ENCODE measurements around the gene GNB2. TPM values are rescaled to one million over a fixed set of nuclear protein-coding genes. Genes with fewer than 3 reads are reported as not detected.

Gene GNB2
- total and polyA plus RNA-seq, 2 of the 13 experiments (the other 11 are each of a cell fraction or from before 2014, with no cell fraction given), result 48.3 to 67.1 TPM

DNA sequence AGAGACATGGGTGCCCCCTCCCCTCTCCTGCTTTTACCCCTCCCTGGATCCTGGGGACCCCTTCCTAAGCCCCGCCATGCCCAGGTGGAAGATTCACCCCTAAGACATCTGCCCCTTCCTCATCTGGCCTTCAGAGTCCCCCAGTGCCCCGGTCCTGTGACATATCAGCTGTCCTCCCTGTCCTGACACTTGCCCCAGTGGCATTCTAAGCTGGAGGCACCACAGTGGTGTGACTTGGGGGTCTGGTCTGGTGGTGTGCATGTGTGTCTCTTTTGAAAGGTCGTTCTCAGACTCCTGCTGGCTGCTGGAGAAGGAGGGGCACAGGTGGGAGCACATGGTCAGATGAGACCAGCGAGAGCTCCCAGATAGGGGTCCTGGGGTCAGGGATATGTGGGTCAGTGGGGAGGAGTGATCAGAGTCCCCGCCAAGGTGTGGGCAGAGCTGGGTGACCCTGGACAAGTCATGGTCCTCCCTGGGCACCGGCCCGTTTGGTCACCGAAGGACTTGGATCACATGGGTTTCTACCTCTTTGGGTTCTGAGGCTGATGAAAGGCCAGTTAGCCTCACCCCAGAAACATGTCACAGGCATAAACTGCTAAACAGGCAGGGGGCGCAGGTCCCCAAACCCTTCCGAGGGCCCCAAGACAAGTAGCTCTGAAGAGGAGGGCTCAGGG is 31.5 kb upstream of the GNB2 start (continued):
- TF ChIP-seq, protein P1, sequence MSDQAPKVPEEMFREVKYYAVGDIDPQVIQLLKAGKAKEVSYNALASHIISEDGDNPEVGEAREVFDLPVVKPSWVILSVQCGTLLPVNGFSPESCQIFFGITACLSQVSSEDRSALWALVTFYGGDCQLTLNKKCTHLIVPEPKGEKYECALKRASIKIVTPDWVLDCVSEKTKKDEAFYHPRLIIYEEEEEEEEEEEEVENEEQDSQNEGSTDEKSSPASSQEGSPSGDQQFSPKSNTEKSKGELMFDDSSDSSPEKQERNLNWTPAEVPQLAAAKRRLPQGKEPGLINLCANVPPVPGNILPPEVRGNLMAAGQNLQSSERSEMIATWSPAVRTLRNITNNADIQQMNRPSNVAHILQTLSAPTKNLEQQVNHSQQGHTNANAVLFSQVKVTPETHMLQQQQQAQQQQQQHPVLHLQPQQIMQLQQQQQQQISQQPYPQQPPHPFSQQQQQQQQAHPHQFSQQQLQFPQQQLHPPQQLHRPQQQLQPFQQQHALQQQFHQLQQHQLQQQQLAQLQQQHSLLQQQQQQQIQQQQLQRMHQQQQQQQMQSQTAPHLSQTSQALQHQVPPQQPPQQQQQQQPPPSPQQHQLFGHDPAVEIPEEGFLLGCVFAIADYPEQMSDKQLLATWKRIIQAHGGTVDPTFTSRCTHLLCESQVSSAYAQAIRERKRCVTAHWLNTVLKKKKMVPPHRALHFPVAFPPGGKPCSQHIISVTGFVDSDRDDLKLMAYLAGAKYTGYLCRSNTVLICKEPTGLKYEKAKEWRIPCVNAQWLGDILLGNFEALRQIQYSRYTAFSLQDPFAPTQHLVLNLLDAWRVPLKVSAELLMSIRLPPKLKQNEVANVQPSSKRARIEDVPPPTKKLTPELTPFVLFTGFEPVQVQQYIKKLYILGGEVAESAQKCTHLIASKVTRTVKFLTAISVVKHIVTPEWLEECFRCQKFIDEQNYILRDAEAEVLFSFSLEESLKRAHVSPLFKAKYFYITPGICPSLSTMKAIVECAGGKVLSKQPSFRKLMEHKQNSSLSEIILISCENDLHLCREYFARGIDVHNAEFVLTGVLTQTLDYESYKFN (CRISPR knock-in tag; conservative IDR thresholded peaks at IDR 0.05), result peak; percentile 0; the same call in 1 of the 2 replicates
- no peak for TF ChIP-seq ZNF17 (CRISPR knock-in tag; IDR thresholded peaks at IDR 0.05)
- no peak for TF ChIP-seq NONO (IDR thresholded peaks at IDR 0.05)
- 0 out of 2 replicates have a peak, but pooled peaks have one; percentile 2 for TF ChIP-seq NONO (CRISPR knock-in tag; conservative IDR thresholded peaks at IDR 0.05)
- TF ChIP-seq ZGPAT (CRISPR knock-in tag; IDR thresholded peaks at IDR 0.05), result 0 out of 2 replicates have a peak, but pooled peaks have one; percentile 28
- TF ChIP-seq ZNF792 (CRISPR knock-in tag; IDR thresholded peaks at IDR 0.05), result 0 out of 2 replicates have a peak, but pooled peaks have one; percentile 5
- no peak for TF ChIP-seq PITX1 (CRISPR knock-in tag; IDR thresholded peaks at IDR 0.05)
- TF ChIP-seq, protein P2, sequence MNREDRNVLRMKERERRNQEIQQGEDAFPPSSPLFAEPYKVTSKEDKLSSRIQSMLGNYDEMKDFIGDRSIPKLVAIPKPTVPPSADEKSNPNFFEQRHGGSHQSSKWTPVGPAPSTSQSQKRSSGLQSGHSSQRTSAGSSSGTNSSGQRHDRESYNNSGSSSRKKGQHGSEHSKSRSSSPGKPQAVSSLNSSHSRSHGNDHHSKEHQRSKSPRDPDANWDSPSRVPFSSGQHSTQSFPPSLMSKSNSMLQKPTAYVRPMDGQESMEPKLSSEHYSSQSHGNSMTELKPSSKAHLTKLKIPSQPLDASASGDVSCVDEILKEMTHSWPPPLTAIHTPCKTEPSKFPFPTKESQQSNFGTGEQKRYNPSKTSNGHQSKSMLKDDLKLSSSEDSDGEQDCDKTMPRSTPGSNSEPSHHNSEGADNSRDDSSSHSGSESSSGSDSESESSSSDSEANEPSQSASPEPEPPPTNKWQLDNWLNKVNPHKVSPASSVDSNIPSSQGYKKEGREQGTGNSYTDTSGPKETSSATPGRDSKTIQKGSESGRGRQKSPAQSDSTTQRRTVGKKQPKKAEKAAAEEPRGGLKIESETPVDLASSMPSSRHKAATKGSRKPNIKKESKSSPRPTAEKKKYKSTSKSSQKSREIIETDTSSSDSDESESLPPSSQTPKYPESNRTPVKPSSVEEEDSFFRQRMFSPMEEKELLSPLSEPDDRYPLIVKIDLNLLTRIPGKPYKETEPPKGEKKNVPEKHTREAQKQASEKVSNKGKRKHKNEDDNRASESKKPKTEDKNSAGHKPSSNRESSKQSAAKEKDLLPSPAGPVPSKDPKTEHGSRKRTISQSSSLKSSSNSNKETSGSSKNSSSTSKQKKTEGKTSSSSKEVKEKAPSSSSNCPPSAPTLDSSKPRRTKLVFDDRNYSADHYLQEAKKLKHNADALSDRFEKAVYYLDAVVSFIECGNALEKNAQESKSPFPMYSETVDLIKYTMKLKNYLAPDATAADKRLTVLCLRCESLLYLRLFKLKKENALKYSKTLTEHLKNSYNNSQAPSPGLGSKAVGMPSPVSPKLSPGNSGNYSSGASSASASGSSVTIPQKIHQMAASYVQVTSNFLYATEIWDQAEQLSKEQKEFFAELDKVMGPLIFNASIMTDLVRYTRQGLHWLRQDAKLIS (CRISPR knock-in tag; IDR thresholded peaks at IDR 0.05), result no peak
- TF ChIP-seq, protein P3, sequence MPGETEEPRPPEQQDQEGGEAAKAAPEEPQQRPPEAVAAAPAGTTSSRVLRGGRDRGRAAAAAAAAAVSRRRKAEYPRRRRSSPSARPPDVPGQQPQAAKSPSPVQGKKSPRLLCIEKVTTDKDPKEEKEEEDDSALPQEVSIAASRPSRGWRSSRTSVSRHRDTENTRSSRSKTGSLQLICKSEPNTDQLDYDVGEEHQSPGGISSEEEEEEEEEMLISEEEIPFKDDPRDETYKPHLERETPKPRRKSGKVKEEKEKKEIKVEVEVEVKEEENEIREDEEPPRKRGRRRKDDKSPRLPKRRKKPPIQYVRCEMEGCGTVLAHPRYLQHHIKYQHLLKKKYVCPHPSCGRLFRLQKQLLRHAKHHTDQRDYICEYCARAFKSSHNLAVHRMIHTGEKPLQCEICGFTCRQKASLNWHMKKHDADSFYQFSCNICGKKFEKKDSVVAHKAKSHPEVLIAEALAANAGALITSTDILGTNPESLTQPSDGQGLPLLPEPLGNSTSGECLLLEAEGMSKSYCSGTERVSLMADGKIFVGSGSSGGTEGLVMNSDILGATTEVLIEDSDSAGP (CRISPR knock-in tag; IDR thresholded peaks at IDR 0.05; ENCODE audit: borderline replicate concordance), result peak; percentile 30; the same call in 1 of the 2 replicates
- TF ChIP-seq ZNF275 (CRISPR knock-in tag; IDR thresholded peaks at IDR 0.05; ENCODE audit: borderline replicate concordance), result 0 out of 2 replicates have a peak, but pooled peaks have one; percentile 68
